Mesothelial cell of epicardium (in vitro differentiated cells): ENCODE data around the gene MYCL. TPM values are rescaled to one million over a fixed set of nuclear protein-coding genes. Genes with fewer than 3 reads are reported as not detected.
A peak's percentile ranks its signal among the peaks of the same experiment; 100 is the strongest.
"Not testable (repeated sequence)": the region's sequence is repeated elsewhere in the genome, so short reads cannot be mapped to it uniquely, and the experiment has no call there.

Experiments used
- DNase-seq, 2 experiments: peaks; one replicate each; pipeline ENCODE4 v3.0.0; 2021; ENCODE audit warnings: low spot score in 2 of 2; ENCODE audit not compliant: unreplicated experiment in 2 of 2
- H3K27ac Mint-ChIP-seq: 2 replicates; pipeline ENCODE4 v1.8.0; 2021; ENCODE audit warnings: mixed read lengths
- H3K27me3 Mint-ChIP-seq: 2 replicates; pipeline ENCODE4 v1.8.0; 2021; ENCODE audit warnings: low read depth, mixed read lengths
- H3K36me3 Mint-ChIP-seq: 2 replicates; pipeline ENCODE4 v1.8.0; 2021; ENCODE audit warnings: mixed read lengths
- H3K4me1 Mint-ChIP-seq: 2 replicates; pipeline ENCODE4 v1.8.0; 2021; ENCODE audit warnings: mixed read lengths
- H3K4me3 Mint-ChIP-seq: 2 replicates; pipeline ENCODE4 v1.8.0; 2021; ENCODE audit warnings: mild to moderate bottlenecking, moderate library complexity, mixed read lengths
- H3K9me3 Mint-ChIP-seq: 2 replicates; pipeline ENCODE4 v1.8.0; 2021; ENCODE audit warnings: mixed read lengths
- total RNA-seq: library from RNA; stranded (reverse); gene quantifications from 3 replicates; pipeline ENCODE4 v1.2.1, GENCODE V29; 2021
- TF ChIP-seq, protein P1 (sequence below): fragments of 200-600 bp; sonication (generic); IDR thresholded peaks from one replicate; pipeline ENCODE4 v1.5.0; 2021; ENCODE audit warnings: antibody characterized with exemption; ENCODE audit not compliant: unreplicated experiment

The MYCL gene
- total RNA-seq, 1 donor from 2014 or later, result 25.0 TPM

DNA sequence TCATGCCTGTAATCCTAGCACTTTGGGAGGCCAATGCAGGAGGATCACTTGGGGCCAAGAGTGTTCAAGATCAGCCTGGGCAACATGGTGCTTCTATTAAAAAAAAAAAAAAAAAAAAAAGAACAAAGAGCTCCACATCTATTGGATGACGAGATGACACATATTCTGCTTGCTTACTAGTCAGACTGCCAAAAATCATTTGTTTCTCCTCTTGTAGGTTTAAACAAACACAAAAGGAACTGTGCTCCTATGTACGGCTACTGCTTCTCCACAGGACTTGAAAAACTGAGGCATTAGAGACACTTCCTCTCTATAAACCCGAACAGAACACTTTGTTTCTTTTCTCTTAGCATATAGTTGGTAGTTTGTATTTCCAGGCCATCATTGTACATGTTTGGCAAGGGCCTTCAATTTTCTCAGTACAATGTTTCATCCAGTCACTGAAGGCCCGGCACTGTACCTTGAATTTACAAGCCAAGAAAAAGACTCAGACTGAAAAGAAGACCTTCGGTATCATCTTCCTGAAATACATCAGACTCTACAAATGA lies 24.4 kb downstream of the MYCL start:
- Mint-ChIP-seq H3K9me3 (no peaks in the 10 kb centered on the region), H3K4me3 (no peak overlapping the region), H3K36me3 (peaks cover 6% of the 10 kb centered on the region), H3K27me3 (no peaks in the 10 kb centered on the region), H3K4me1 (peaks cover 21% of the 10 kb centered on the region), H3K27ac (peak overlapping the region; percentile 31)
- TF ChIP-seq, protein P1, sequence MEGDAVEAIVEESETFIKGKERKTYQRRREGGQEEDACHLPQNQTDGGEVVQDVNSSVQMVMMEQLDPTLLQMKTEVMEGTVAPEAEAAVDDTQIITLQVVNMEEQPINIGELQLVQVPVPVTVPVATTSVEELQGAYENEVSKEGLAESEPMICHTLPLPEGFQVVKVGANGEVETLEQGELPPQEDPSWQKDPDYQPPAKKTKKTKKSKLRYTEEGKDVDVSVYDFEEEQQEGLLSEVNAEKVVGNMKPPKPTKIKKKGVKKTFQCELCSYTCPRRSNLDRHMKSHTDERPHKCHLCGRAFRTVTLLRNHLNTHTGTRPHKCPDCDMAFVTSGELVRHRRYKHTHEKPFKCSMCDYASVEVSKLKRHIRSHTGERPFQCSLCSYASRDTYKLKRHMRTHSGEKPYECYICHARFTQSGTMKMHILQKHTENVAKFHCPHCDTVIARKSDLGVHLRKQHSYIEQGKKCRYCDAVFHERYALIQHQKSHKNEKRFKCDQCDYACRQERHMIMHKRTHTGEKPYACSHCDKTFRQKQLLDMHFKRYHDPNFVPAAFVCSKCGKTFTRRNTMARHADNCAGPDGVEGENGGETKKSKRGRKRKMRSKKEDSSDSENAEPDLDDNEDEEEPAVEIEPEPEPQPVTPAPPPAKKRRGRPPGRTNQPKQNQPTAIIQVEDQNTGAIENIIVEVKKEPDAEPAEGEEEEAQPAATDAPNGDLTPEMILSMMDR, result no peak
- no peak for DNase-seq

DNA sequence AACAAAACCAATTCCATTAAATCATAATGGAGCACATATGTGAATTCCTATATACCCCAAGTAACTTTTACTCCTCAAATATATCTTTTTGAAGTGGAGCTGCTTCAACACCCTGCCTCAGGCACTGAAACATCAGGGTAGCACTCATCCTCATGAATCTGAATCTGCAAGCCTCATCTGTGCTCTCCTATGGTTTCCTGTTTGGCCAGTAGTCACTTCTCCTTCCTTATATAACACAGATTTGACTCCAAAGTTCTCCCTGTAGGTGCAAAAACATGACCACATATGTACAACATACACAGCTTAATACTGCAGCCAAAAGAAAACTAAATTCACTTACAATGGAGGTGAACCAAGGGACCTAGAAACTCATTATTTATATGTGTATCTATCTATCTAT lies 25.6 kb downstream of the MYCL start:
- no peak for DNase-seq
- H3K27me3 Mint-ChIP-seq, result no peaks in the 10 kb centered on the region
- TF ChIP-seq, protein P1, result no peak
- peaks cover 4% of the 10 kb centered on the region for H3K36me3 Mint-ChIP-seq
- H3K4me1 Mint-ChIP-seq, result peaks cover 9% of the 10 kb centered on the region
- peak overlapping the region; percentile 7 for H3K27ac Mint-ChIP-seq
- H3K9me3 Mint-ChIP-seq, result no peaks in the 10 kb centered on the region
- H3K4me3 Mint-ChIP-seq, result no peak overlapping the region

DNA sequence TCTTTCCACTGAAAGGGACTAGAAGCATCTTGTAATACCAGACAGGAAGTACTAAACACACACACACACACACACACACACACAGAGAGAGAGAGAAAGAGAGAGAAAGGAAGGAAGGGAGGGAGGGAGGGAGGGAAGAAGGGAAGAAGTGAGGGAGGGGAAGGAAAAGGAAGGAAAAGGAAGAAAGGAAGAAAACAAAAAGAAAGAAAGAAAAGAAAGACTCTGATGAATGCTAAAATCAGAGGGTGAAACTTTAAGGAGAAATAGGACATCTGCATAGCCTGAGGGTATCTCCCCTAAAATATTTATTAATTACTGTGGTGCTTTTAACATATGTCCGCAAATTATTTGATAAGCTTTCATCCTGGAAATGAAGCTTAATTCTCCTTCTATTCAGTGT lies 29.0 kb downstream of the MYCL start:
- Mint-ChIP-seq H3K4me1 (peaks cover 9% of the 10 kb centered on the region), H3K4me3 (no peak overlapping the region), H3K27ac (peak overlapping the region; percentile 61), H3K36me3 (peaks cover 27% of the 10 kb centered on the region), H3K9me3 (no peaks in the 10 kb centered on the region), H3K27me3 (no peaks in the 10 kb centered on the region)
- TF ChIP-seq, protein P1, result no peak
- no peak for DNase-seq

DNA sequence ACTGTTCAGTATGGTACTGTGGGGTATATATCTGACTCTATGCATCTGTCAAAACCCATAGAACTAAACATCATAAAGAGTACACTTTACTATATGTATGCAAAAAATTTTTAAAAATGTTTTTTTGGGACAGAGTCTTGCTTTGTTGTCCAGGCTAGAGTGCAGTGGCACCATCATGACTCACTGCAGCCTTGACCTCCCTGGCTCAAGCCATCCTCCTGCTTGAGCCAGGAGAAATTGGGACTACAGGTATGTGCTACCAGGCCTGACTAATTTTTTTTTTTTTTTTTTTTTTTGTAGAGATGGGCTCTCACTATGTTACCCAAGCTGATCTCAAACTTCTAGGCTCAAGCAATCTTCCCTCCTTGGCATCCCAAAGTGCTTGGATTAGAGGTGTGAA lies 29.9 kb downstream of the MYCL start:
- TF ChIP-seq, protein P1, result no peak
- Mint-ChIP-seq H3K4me1 (peaks cover 5% of the 10 kb centered on the region), H3K9me3 (no peaks in the 10 kb centered on the region), H3K4me3 (no peak overlapping the region), H3K36me3 (peaks cover 24% of the 10 kb centered on the region), H3K27ac (no peak overlapping the region), H3K27me3 (no peaks in the 10 kb centered on the region)
- DNase-seq, result no peak

DNA sequence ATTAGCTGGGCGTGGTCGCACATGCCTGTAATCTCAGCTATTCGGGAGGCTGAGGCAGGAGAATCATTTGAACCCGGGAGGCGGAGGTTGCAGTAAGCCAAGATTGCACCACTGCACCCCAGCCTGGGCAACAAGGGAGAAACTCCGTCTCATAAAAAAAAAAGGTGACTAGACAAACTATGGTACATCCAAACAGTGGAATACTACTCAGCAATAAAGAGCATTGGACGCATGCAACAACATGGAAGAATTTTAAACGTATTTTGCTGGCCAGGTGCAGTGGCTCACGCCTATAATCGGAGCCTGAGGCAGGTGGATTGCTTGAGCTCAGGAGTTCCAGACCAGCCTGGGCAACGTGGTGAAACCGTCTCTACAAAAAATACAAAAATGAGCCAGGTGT lies 30.7 kb downstream of the MYCL start:
- not testable (repeated sequence) for DNase-seq, H3K27ac Mint-ChIP-seq, H3K9me3 Mint-ChIP-seq, H3K27me3 Mint-ChIP-seq, H3K4me3 Mint-ChIP-seq, H3K4me1 Mint-ChIP-seq
- peaks cover 24% of the 10 kb centered on the region for H3K36me3 Mint-ChIP-seq

DNA sequence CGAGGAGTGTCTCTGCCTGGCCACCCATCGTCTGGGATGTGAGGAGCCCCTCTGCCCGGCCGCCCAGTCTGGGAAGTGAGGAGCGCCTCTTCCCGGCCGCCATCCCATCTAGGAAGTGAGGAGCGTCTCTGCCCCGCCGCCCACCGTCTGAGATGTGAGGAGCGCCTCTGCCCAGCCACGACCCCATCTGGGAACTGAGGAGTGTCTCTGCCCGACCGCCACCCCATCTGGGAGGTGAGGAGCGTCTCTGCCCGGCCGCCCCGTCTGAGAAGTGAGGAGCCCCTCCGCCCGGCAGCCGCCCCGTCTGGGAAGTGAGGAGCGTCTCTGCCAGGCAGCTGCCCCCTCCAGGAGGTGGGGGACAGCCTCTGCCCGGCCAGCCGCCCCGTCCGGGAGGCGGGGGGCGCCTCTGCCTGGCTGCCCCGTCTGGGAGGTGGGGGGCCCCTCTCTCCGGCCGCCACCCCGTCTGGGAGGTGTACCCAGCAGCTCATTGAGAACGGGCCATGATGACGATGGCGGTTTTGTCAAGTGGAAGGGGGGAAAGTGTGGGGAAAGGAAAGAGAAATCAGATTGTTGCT lies 32.1 kb downstream of the MYCL start:
- not testable (repeated sequence) for H3K4me3 Mint-ChIP-seq, H3K9me3 Mint-ChIP-seq, H3K27ac Mint-ChIP-seq, DNase-seq, H3K27me3 Mint-ChIP-seq, H3K4me1 Mint-ChIP-seq
- H3K36me3 Mint-ChIP-seq, result peaks cover 29% of the 10 kb centered on the region

DNA sequence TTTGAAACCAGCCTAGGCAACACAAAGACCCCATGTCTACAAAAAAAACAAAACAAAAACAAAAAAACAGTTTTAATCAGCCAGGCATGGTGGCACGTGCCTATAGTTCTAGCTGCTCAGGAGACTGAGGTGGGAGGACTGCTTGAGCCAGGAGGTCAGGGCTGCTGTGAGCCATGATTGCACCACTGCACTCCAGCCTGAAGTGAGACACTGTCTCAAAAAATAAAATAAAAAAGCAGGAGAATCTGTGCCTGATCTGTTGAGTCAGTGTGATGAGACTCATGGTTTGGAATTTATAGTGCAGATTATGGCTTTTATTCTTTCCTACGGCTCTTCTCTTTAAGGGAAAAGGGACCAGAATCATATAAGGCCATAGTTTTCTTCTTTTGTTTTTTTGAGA lies 35.0 kb downstream of the MYCL start:
- Mint-ChIP-seq H3K4me3 (no peak overlapping the region), H3K4me1 (no peaks in the 10 kb centered on the region), H3K9me3 (no peaks in the 10 kb centered on the region), H3K27ac (no peak overlapping the region), H3K27me3 (no peaks in the 10 kb centered on the region), H3K36me3 (peaks cover 34% of the 10 kb centered on the region)
- DNase-seq, result no peak
- TF ChIP-seq, protein P1, result no peak
